Transverse colon (tissue), 4 donors: ENCODE data around the gene RAPGEF5. TPM values are rescaled to one million over a fixed set of nuclear protein-coding genes. Genes with fewer than 3 reads are reported as not detected.

Source experiments
- DNase-seq: peaks from one replicate; pipeline ENCODE4 v3.0.0-alpha.2; 2019
- H3K27ac ChIP-seq, 4 donors: fragments of 200-600 bp; sonication (generic); 2 replicates each; pipeline ENCODE4 v1.5.1; 2016 to 2018; ENCODE audit warnings: inconsistent platforms in 4 of 4
- H3K27me3 ChIP-seq: fragments of 200-600 bp; sonication (generic); 2 replicates; pipeline ENCODE4 v1.5.1; 2017; ENCODE audit warnings: inconsistent platforms
- H3K36me3 ChIP-seq, 4 donors: fragments of 200-600 bp; sonication (generic); 2 replicates each; pipeline ENCODE4 v1.5.1; 2017 to 2019; ENCODE audit warnings: inconsistent platforms in 4 of 4
- H3K4me1 ChIP-seq, 4 donors: fragments of 200-600 bp; sonication (generic); 2 replicates each; pipeline ENCODE4 v1.5.1; 2017 to 2020; ENCODE audit warnings: inconsistent platforms in 4 of 4
- H3K4me3 ChIP-seq, 4 donors: fragments of 200-600 bp; sonication (generic); 1 replicate in 1 of 4; 2 replicates in 3 of 4; pipeline versions ENCODE4 v1.5.1 to v1.6.1; 2017 to 2019; ENCODE audit warnings: inconsistent platforms in 4 of 4
- H3K9me3 ChIP-seq, 2 donors: fragments of 200-600 bp; sonication (generic); 2 replicates each; pipeline ENCODE4 v1.5.1; 2017 to 2019; ENCODE audit warnings: inconsistent platforms in 2 of 2
- EP300 ChIP-seq: sonication (generic); formaldehyde crosslinking; IDR thresholded peaks from one replicate; pipeline ENCODE4 v1.6.1; 2017; ENCODE audit warnings: antibody characterized with exemption, low read depth
- POLR2A ChIP-seq: fragments of 450-650 bp; IDR thresholded peaks from one replicate; pipeline ENCODE4 v1.6.1; 2016; ENCODE audit warnings: antibody characterized with exemption, mild to moderate bottlenecking, moderate library complexity
- POLR2AphosphoS5 ChIP-seq, 3 donors: sonication (generic); formaldehyde crosslinking; IDR thresholded peaks; one replicate each; pipeline ENCODE4 v1.6.1; 2016; ENCODE audit warnings: antibody characterized with exemption in 3 of 3
- WGBS, 2 donors: methylation state at CpG; one replicate each; pipeline ENCODE4 v1.1.5; 2018; ENCODE audit warnings: low coverage in 1 of 2; 5-methylcytosine and 5-hydroxymethylcytosine counted together
- in situ Hi-C, 4 donors: fragments of 200-750 bp; cut with MboI; loops; one replicate each; pipeline versions ENCODE4 v1.15.0 to v1.15.1; 2017; ENCODE audit warnings: low sequenced_read_pairs in 3 of 4, low pct_ligation_motif_present in 1 of 4, low pct_unique_long_range_greater_than_20kb in 1 of 4
- intact Hi-C: fragments of 100-400 bp; cut with DNase I; formaldehyde crosslinking; loops from one replicate; pipeline ENCODE4 v1.15.1; 2023; ENCODE audit warnings: low total_unique reads
- total RNA-seq, 4 donors: library from RNA; depleted of rRNA; stranded (reverse); fragments of >200 nt; gene quantifications; one replicate each; pipeline ENCODE4 v1.1.0, GENCODE V29; 2016
- TF ChIP-seq, protein P1 (sequence below), 5 experiments: fragments of 200-600 bp in 3 of 5; fragments of 450-650 bp in 2 of 5; sonication (generic) in 3 of 5; IDR thresholded peaks; 1 replicate in 2 of 5; 2 replicates in 3 of 5; pipeline ENCODE4 v1.5.1; 2016 to 2017; ENCODE audit warnings: antibody characterized with exemption in 5 of 5, inconsistent platforms in 3 of 5, mild to moderate bottlenecking in 2 of 5, moderate library complexity in 1 of 5

The RAPGEF5 gene
- total RNA-seq, 4 donors from 2014 or later, result 82.3 to 112 (median 100) TPM

DNA sequence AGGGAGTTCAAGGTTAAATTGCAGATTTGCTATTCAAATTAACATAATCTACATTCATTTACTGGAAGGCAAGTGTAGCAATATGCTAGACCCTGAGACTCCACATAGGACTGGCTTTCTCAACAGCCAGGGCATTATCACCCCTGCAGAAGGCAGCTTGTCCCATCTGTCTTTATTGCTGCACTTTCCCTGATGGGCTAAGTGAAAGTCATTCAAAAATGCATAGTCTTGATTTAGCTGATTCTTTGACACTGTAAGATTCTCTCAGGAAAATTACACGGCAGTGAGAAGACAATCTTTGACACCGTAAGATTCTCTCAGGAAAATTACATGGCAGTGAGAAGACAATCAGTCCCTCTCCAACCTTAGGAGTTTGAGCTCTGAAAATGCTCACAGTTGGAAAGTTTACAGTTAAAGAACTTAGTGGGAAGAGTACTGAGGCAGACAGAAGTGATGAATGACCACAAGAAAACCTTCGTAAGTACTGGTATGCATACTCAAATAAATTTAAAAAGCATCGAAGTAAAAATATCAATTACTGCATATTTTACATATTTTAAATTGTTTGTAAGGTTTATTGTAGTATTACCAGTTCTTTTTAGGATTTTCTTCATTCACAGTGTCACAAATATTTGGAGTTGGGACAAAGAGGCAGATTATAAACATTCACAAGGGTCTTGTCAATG lies 88.9 kb downstream of the RAPGEF5 start:
- DNase-seq, result no peak
- intact Hi-C loops (no loop called here), in situ Hi-C loops (no loop called here)
- peaks cover 0 to 12% (median 3%) of the 10 kb centered on the region in 4 donors for H3K4me1 ChIP-seq
- H3K9me3 ChIP-seq, result no peaks in the 10 kb centered on the region
- WGBS, 2 donors, result 74 to 76% methylated on average over 4 of the region's 4 CpGs
- H3K27ac ChIP-seq, result no peak overlapping the region
- no peaks in the 10 kb centered on the region for H3K27me3 ChIP-seq
- H3K36me3 ChIP-seq, result no peaks in the 10 kb centered on the region
- no peak overlapping the region for H3K4me3 ChIP-seq
- TF ChIP-seq, protein P1, sequence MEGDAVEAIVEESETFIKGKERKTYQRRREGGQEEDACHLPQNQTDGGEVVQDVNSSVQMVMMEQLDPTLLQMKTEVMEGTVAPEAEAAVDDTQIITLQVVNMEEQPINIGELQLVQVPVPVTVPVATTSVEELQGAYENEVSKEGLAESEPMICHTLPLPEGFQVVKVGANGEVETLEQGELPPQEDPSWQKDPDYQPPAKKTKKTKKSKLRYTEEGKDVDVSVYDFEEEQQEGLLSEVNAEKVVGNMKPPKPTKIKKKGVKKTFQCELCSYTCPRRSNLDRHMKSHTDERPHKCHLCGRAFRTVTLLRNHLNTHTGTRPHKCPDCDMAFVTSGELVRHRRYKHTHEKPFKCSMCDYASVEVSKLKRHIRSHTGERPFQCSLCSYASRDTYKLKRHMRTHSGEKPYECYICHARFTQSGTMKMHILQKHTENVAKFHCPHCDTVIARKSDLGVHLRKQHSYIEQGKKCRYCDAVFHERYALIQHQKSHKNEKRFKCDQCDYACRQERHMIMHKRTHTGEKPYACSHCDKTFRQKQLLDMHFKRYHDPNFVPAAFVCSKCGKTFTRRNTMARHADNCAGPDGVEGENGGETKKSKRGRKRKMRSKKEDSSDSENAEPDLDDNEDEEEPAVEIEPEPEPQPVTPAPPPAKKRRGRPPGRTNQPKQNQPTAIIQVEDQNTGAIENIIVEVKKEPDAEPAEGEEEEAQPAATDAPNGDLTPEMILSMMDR (IDR thresholded peaks at IDR 0.05), result no peak
- TF ChIP-seq POLR2A (no peak), EP300 (no peak), POLR2AphosphoS5 (IDR thresholded peaks at IDR 0.05) (no peak)

DNA sequence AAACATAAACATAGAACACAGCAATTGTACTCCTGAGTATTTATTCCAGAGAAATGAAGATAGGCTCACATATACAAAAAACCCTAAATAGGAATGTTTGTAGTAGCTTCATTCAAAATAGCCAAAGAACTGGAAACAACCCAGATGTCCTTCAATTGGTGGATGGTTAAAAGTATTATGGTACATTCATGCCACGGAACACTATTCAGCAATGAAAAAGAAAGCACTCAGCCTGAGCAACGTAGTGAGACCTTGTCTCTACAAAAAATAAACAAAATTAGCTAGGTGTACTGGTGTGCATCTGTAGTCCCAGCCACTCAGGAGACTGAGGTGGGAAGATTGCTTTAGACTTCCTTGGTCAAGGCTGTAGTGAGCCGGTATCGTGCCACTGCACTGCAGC lies 94.4 kb downstream of the RAPGEF5 start:
- no peaks in the 10 kb centered on the region for H3K9me3 ChIP-seq
- no peaks in the 10 kb centered on the region for H3K4me1 ChIP-seq
- no peaks in the 10 kb centered on the region for H3K36me3 ChIP-seq
- no peak overlapping the region for H3K27ac ChIP-seq
- in situ Hi-C loops, result no loop called here
- no peak overlapping the region for H3K4me3 ChIP-seq
- WGBS, 2 donors, result 90 to 94% methylated on average over 4 of the region's 4 CpGs
- TF ChIP-seq POLR2A, result no peak
- TF ChIP-seq EP300, result no peak
- no peak for TF ChIP-seq POLR2AphosphoS5 (IDR thresholded peaks at IDR 0.05)
- TF ChIP-seq, protein P1 (IDR thresholded peaks at IDR 0.05), result no peak
- no peak for DNase-seq
- intact Hi-C loops, result no loop called here
- H3K27me3 ChIP-seq, result no peaks in the 10 kb centered on the region

DNA sequence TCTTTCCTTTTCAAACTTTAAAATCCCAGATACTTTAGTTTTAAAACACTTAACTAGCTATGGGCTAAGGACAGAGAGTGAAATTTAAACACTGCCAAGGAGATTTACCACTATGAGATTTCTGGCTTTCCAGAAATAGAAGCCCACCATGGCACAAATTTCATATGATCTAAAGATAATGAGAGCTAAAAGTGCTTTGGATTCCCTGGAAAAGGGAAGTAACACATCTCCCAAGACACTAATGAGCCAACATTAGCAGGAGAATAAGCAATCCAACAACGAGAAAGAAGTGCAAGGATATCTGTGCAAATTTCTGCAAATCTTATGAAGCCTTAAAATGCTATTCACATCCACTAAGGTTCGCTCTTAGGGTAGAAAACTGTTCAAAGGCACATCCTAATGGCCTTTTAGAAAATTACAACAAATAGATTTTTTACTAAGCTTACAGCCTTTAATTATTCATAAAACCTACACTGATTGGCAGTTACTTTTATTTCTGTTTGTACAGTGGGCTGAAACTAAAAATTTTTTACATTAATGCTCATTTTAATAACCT lies 100.3 kb downstream of the RAPGEF5 start:
- DNase-seq, result no peak
- H3K36me3 ChIP-seq, result no peaks in the 10 kb centered on the region
- H3K4me3 ChIP-seq, result no peak overlapping the region
- no peak overlapping the region for H3K27ac ChIP-seq
- no peaks in the 10 kb centered on the region for H3K27me3 ChIP-seq
- H3K9me3 ChIP-seq, result no peaks in the 10 kb centered on the region
- H3K4me1 ChIP-seq, result no peaks in the 10 kb centered on the region
- TF ChIP-seq EP300 (no peak), POLR2AphosphoS5 (IDR thresholded peaks at IDR 0.05) (no peak), POLR2A (no peak)
- TF ChIP-seq, protein P1 (IDR thresholded peaks at IDR 0.05), result no peak
- WGBS, 2 donors, result 65 to 100% methylated on average over 1 to 2 of the region's 2 CpGs
- in situ Hi-C loops (no loop called here), intact Hi-C loops (no loop called here)

DNA sequence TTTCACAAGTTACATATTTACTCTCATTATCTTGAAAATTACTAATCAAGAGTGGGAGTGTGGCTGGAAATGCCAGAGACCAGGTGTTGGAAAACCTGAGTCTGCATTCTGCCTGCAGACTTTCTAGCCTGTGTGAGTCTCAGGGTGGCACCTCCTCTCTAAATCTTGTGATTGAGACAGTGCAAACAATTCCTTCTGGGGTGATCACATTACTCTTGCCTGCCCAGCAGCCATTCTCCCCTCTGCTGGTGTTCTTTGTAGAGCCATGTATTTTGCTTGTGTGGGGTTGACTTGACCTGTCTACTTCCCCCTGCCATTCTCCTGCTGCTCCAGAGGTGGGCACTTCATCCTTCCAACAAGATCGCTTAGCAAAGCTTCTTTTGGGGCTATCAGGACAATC lies 101.1 kb downstream of the RAPGEF5 start:
- Histone ChIP-seq H3K4me1 (no peaks in the 10 kb centered on the region), H3K4me3 (no peak overlapping the region), H3K9me3 (no peaks in the 10 kb centered on the region), H3K27me3 (no peaks in the 10 kb centered on the region), H3K36me3 (no peaks in the 10 kb centered on the region), H3K27ac (no peak overlapping the region)
- no peak for TF ChIP-seq POLR2AphosphoS5 (IDR thresholded peaks at IDR 0.05)
- TF ChIP-seq POLR2A, result no peak
- TF ChIP-seq EP300, result no peak
- TF ChIP-seq, protein P1 (IDR thresholded peaks at IDR 0.05), result no peak
- DNase-seq, result no peak
- in situ Hi-C loops (no loop called here), intact Hi-C loops (no loop called here)
- 84 to 100% methylated on average over 1 of the region's 1 CpG for WGBS, 2 donors
